Ammon's horn (tissue), 1 donor: ENCODE results near the gene MPEG1.

ENCODE experiments used
- DNase-seq: peaks from one replicate; pipeline ENCODE4 v3.0.0-alpha.2; 2016; ENCODE audit warnings: low spot score

The MPEG1 gene

GRCh38 chr11:59218893-59219292 is 6.2 kb upstream of the MPEG1 start:
- no peak for DNase-seq

DNA sequence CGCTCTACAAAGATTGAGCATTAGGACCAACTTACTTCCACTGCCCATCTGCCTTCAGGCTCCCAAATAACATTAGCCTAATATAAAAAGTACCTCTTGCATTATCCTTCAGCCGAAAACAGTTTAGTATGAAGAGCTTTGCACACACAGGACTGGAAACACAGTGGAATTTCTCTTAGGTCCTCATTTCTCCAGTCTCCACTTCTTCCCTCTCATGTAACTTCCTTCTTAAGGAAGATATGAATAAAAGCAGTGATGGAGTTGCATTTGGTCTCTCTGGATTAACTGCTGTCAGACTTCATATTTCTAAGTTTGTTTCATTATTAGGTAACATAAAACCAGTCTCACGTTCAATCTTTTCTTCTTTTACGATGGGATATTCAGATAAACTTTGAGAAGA is 5.6 kb upstream of the MPEG1 start:
- no peak for DNase-seq

GRCh38 chr11:59216641-59217564 is 4.2 kb upstream of the MPEG1 start:
- DNase-seq = peak; percentile 68

GRCh38 chr11:59214141-59214893 is 1.6 kb upstream of the MPEG1 start:
- no peak for DNase-seq

DNA sequence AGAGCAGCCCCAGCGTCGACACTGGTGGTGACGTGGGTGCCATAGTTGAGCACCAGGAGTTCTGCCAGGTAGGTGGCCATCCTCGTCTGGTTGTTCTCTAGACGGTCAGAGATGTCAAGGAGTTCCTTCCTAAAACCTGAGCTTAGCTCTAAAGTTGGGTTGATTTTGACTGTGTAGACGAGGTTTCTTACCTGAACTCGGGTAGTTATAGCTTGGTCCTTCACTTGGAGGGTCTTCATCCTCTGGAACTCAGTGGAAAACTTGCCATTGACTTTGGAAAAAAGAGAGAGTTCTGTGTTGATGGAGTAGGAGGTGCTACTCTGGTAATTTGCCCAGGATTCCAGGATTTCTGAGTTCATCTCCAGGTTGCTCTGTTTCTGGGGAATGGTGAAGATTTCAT is 505 bp downstream of the MPEG1 start:
- no peak for DNase-seq

DNA sequence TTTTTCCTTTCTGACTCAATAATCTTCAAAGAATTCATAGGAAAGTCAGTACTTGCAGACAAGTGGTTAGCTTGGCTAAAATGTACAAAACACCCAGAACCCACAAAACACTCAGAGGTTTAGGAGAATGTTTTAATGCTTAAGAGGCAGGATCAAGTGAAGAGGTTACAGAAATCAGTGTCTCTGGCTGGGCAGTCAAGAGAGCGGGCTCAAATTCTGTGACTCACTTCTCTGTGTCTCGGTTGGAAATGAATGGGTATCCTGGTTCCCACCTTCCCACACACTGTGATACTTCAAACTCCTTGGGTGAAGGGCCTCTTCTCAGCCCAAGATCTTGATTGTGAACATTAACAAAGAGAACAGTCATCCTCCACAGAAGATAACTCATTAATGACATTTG is 3.8 kb downstream of the MPEG1 start:
- no peak for DNase-seq

GRCh38 chr11:59207988-59208451 is 4.7 kb downstream of the MPEG1 start:
- peak; percentile 83 for DNase-seq

DNA sequence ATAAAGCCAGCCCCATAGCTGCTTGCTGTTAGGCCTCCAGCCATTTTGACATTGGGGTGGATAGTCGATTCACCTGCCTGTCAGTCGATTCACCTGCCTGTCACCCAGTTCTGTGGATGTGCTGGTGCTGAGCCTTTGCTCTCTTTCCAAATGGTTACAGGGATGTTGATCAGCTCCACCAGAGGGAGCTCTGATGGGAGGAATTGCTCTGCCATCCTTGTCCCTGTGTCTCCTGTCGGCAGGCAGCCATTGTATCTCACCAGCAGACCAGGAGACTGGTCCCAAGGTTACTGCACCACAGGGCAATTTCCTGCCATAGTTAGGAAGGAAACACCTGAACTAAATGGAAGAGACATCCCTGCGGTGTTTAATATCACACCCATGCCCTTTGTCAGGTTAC is 6.1 kb downstream of the MPEG1 start:
- DNase-seq = peak; percentile 63

DNA sequence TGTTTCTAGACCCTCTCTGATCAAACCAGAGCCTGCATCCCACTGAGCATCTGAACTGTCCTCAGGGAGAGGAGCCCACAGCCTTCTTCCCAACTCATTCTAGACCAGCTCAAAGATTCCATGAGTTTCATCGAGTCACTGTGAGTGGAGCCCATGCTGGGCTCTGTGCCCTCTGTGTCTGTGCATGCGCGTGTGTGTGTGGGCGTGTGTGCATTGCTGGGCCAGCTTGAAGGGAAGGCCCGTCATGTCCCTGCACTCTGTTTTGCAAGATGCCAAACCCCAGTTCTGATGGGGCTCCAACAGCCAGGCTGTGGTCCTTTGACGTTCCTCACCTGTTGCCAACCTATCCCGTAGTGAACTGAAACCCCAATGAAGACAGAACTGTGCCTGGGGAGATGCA is 7.1 kb downstream of the MPEG1 start:
- DNase-seq = no peak

GRCh38 chr11:59204746-59205145 is 8.0 kb downstream of the MPEG1 start:
- no peak for DNase-seq

GRCh38 chr11:59201353-59201752 is 11.4 kb downstream of the MPEG1 start:
- no peak for DNase-seq

DNA sequence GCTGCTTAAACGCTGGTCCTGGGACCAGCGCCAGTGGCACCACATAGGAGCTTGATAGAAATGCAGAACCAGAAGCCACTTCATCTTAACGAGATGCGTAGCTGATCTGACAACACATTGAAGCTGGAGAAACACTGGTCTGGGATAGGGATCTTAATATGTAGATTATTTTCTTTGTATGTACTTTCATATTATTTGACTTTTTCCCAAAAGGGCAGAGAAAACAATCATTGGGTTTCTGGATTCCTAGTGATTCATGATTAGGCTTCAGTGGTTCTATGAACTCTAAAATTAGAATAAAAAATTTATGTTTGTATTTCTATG is 12.3 kb downstream of the MPEG1 start:
- DNase-seq = no peak

DNA sequence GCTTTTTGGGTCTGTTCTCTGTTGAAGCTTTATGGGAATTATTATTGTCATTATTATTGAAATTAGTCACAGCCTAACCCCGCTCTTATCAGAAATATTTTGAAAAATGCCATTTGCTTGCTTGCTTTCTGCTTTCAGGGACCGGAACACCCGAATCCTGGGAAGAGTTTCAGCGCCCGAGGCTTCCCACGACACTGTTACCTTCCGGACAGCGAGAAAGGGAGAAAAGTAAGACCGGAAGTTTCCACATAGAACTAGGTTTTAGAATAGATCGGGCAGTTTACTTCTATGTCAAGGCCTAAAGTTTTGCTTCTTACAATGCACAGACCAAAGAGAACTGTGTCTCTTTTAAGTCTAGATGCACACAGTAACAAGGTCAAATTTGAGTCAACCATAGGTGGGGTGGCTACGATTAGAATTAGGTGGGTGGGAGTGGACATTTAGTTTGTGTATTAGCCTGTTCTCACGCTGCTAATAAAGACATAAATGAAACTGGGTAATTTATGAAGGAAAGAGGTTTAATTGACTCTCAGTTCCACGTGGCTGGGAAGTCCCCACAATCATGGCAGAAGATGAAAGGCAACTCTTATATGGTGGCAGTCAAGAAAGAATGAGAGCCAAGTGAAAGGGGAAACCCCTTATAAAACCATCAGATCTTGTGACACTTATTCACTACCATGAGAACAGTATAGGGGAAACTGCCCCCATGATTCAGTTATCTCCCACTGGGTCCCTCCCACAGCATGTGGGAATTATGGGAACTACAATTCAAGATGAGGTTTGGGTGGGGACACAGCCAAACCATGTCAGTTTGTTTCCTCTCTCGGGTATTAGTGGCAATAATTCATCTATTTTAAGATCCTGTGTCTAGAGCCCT is 12.9 kb downstream of the MPEG1 start:
- DNase-seq = no peak

- DNase-seq = no peak
Measured at GRCh38 chr11:59198726-59199125, 14.0 kb downstream of the MPEG1 start.

- DNase-seq = peak; percentile 93
Measured at GRCh38 chr11:59197991-59198390, 14.7 kb downstream of the MPEG1 start.

GRCh38 chr11:59196777-59197176 is 15.9 kb downstream of the MPEG1 start:
- no peak for DNase-seq

DNA sequence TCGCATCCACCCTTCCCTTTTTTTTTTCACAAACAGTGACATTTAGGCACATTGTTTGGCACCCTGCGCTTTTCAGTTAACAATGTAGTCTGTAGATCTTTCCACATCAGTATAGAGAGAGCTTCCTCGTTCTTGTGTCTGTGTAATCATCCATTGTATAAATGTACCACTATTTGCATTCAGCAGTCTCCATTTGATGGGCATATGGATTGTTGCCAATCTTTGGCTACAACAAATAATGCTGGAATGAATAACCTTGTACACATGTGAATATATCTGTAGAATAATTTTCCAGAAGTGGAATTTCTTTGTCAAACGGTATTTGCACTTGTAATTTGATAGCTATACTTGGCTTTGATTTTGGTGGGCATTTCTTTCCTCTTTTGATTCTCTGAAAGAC is 17.1 kb downstream of the MPEG1 start:
- no peak for DNase-seq

DNA sequence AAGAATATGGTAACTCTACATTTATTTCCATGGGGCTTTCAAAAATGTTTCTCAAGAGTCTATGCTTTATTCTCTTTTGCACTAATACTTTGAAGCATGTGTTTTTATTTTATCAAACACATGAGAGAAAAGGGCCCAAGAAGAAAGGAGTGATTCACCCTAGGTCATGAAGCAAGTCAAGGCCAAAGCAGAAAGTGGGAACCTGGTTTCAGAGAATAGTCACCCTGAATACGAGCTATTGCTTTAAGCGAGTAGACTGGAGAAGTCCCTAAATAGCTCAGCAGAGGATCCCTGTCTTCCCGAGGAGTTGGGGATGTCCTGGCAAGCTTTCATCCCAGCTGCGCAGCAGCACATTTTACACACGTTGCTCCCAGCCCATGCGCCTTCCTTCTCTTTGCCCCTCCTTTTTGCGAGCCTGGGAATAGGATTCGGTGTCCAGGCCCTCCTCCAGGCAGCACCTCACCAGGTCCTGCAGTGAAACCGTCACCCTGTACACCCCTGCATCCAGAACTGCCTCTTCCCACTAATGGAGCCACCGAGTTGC is 19.1 kb downstream of the MPEG1 start:
- DNase-seq = no peak

- no peak for DNase-seq
Measured at GRCh38 chr11:59192446-59193020, 20.2 kb downstream of the MPEG1 start.

GRCh38 chr11:59191890-59192289 is 20.8 kb downstream of the MPEG1 start:
- DNase-seq = no peak

DNA sequence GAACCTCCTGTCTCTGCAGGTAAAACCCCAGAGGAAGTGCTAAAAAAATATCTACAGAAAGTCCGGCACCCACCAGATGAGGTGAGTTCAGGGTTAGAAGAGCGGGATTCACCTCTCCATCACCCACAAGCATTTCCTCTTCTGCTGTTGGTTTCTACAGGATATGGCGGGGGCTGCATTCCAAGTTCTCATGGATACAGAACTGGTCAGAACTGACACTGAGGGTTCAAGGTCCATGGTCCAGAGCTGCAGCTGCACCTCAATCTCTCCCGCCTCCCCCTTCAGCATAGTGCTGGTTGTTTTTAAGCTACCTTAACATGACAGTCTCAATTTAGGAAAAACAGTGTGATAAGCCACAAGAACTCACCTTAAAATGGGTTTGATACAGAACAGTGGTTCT is 21.6 kb downstream of the MPEG1 start:
- no peak for DNase-seq

DNA sequence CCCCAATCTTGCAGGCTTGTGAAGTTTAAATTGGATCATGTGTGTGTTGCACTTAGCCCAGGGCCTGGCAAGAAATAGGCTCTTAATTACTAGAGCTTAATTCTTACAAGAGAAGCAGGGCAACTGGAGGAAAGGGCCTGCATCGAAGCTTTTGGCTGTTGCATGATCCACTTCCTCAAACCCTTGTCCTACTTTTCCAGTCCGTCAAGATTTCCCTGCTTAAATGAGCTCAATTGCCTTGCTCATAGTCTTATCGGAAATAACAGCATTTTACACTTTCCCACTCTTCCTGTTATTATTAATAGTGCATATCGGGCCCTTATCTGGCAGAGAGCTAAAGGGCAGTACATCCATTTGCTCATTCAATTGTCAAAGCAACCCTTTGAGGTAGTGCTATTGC is 22.7 kb downstream of the MPEG1 start:
- DNase-seq = no peak
